GM21723 (cell line): ENCODE measurements around the gene GORASP2.

Experiments used
- ATAC-seq: cut with Tn5 transposase; IDR thresholded peaks from one replicate; pipeline ENCODE4 v1.9.1; 2021; ENCODE audit warnings: mild to moderate bottlenecking, moderate library complexity; ENCODE audit not compliant: unreplicated experiment

Gene GORASP2

DNA sequence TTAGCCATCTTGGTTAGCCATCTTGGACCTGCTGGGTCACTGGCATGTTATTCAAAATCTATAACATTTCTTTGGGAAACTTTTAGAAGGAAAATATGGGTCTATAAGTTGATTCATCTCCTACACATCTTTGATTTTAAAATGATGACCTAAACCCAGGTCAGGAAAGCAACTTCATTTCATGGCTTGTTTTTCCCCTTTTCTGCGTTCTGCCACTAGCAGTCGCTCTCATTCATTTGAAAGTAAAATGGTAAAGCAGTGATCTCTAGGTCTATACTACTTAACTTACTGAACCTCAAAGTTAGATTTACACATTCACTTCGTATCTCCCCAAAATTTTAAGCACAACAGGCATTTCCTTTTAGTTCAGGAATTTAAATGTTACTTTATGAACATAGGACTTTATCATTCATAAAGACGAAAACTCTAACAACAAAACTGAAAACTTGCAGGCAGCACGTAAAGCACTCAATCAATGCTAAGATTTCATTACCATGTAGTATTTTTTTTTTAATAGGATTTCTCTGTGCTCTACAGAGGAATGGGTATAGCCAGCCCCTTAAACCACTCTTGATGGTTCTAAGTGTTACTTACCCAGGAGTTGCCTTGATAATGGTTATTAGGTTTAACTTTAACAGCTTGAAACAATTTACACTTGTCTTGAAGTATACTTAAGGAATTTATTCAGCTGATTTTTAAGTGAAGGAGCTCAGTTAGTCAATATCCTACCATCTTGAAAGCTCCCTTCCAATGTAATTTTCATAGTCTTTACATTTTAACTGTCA is 62.5 kb downstream of the GORASP2 start:
- no peak for ATAC-seq

DNA sequence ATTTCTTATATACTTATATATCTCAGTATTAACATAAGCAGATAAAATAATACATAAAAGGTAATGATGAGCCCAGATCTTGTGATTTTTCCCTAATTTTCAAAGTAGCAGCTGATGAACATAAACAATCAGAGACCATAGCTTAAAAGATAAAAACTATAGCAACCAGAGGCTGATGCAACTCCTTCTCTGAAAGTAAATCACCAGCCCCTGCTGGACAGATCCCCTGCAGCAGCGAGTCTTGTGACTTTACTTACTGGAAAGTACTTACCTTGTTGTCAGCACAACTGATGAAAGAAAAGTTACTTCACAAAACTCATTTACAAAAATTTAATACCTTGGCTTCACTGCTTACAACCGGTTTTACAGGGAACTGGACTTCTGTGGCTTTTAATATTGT is 67.3 kb downstream of the GORASP2 start:
- no peak for ATAC-seq

DNA sequence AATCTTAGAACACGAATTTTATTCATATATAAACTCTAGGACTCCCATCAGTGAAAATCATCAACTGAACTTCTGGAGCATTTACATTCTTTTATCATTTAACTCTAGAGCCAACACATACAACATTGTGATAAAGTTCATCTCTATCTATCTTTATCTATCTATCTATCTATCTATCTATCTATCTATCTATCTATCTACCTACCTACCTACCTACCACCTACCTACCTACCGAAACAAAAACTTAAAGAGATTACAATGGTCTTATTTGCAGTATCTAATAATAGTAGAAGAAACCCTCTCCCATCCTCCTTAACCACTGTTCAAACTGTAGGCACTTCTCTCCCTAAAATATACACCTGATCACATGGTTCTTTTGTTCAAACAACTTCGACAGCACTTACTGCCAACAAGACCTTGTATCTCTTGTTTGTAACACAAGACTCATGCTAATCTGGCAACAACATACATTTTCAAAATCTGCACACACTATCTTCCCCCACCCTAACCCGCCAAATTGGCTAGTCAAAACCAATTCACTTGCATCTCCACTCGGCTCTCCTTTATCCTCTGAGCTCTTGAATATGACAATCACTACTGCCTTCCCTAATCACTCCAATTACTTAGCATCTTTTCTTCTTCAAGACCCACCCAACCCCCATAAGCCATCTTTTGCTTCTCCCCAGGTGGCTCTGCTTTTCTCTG is 69.0 kb downstream of the GORASP2 start:
- ATAC-seq: no peak

DNA sequence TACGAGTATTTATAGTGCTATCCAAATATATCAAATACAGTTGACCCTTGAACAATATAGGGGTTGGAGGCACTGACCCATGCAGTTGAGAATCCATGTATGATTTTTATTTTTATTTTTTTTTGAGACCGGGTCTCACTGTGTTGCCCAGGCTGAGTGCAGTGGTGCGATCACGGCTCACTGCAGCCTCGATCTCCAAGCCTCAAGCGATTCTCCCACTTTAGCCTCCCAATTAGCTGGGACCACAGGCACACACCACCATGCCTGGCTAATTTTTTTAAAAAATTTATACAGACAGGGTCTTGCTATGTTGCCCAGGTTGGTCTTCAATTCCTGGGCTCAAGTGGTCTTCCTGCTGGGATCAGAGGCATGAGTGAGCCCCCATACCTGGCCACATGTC is 70.6 kb downstream of the GORASP2 start:
- ATAC-seq: no peak

DNA sequence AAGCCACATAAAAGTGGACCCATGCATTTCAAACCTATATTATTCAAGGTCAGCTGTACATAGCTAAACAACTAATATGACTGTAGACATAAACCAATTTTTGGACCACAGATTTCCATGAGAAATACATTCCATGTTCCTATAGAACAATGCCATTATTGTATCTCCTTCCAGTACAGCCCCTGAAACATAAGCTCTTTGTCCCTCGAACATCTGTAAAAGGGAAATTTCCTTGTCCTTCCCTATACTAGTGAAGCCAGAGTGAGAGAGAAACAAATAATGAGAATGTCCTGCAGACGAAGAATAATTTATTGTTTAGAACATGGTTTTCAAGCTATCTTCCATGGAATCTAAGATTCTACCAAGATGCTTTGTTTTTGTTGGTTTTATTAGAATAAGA is 75.3 kb downstream of the GORASP2 start:
- ATAC-seq: no peak

DNA sequence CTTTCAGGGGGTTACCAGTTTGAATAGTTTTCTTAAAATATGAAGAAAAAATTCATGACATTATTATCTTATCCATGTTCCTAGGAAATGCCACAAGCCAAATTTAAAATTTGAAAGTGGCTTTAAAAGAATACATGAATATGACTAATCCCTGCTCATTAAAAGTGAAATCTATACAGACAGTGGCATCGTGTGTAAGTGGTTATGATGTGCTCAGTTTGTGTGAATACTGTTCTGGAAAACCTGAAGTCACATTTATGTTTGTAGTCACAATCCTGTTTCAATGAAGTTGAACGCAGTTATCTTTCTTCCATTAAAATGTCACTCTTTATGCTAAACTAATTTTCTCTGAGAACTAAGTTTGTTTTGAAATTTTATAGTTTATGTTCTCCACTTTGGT is 75.8 kb downstream of the GORASP2 start:
- ATAC-seq: no peak

DNA sequence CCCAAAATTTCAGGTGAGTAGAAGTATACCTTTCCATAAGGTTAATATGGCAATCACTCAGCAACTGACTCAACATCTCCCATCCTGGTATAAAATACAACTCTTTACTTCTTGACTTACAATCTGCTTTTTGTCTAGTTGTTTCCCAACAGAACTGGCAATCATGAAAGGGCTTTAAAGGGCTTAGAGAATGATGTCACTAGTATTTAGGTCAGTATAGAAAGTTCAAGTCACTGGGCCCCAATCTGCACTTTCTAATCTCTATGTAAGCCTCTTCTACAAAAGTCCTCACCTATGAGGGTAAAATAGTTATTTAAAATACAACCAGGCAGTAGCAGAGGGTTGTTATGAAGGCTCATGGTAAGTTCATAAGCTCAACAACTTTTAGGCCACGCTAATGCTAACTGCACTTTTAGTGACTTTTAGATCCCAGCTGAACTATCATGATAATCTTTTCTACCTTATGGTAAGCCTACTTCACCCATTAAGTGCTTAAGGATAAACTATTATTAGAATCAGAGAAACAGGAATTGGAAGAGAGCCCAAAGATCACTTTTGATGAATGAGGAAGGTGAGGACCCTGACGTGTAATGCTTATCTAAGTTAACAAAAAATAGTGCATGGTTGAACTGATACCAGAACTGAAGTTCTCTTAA is 79.6 kb downstream of the GORASP2 start:
- no peak for ATAC-seq

DNA sequence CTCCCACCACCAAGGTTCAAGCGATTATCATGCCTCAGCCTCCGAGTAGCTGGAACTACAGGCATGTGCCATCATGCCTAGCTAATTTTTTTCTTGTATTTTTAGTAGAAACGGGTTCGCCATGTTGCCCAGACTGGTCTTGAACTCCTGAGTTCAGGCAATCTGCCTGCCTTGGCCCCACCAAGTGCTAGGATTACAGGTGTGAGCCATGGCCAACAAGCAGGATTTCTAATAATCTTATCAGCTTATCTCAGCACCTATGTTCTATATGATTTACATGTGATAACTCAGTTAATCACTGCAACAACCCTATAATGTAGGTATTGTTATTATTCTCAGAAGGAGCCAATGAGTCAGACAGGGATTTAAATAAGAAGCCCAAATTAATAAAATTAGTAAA is 80.3 kb downstream of the GORASP2 start:
- ATAC-seq: no peak

DNA sequence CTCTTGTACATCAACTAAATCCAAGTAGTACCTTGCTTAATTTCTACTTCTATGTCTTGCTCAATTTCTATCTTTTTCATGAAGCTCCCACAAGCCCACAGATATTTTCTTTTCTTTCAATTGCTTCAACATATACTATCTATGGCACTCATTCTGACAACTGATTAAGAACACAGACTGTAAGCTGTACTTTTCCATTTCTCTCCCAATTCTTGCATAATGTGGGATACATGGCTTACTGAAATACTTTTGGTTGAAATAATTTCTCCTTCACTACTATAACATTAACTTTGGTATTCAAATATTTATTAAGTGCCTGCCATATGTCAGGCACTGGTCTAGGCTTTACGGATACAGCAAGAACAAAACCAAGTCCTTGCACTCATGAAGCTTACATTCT is 84.8 kb downstream of the GORASP2 start:
- no peak for ATAC-seq

DNA sequence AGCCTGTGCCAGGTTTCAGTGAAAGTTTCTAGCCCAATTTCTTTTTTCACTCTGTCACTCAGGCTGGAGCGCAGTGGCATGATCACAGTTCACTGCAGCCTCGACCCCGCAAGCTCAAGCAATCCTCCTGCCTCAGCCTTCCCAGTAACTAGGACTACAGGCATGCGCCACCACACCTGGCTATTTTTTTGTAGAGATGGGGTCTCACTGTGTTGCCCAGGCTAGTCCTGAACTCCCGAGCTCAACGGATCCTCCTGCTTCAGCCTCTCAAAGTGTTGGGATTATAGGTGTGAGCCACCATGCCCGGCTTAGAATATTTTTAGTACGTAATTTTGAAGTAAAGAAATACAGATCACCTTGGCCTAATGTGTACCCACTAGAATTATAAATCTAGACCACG is 87.1 kb downstream of the GORASP2 start:
- no peak for ATAC-seq
